NCI-H1417 (cell line): ENCODE data around the gene TFEB.

ENCODE experiments used
- DNase-seq, 3 experiments: peaks; one replicate each; lab custom pipeline; 2025; lab: John Stamatoyannopoulos, UW

TFEB gene

DNA sequence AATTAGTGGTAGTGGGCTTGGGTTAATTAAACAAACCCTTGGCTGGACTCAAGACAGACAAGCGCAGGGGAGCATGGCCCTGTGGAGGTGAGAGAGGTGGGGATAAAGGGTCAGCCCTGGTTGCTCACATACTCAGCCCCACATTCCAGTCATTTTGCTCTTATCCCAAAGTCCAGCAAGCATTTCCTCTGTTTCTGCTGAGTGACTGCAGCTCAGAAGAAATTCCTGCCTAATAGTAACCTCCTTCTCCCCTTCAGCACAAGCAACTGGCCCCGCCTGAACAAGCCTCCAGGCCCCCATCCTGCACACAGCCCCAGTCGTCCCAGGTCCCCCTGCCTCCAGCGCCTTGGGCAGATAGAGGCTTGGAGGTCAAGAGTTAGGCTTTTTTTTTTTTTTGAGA, 3.6 kb upstream of the TFEB start:
- no peak for DNase-seq

DNA sequence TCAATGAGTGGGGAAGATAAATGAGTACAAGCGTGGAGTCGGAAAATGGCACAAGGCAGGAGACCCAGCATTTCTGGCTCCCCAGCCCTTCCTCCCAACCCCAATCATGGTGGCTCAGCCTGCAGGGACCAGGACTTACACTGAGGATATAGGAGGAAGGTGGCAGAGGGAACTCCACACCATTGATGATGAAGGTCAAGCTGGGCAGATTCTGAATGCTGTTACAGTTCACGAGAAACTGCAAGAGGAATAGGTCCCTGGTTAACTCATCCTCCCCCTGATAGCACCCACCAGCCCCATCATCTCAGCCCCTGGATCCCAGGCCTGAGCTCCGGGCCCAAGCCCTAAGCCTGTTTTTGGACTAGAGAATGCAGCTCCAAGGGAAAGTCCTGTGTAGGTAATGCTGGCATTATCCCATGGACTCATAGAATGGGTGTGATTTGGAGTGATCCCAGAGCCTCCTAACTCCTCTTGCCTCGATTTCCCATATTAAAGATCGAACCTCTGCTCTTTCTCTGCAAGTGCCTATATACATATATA, 2.3 kb upstream of the TFEB start:
- no peak for DNase-seq

DNA sequence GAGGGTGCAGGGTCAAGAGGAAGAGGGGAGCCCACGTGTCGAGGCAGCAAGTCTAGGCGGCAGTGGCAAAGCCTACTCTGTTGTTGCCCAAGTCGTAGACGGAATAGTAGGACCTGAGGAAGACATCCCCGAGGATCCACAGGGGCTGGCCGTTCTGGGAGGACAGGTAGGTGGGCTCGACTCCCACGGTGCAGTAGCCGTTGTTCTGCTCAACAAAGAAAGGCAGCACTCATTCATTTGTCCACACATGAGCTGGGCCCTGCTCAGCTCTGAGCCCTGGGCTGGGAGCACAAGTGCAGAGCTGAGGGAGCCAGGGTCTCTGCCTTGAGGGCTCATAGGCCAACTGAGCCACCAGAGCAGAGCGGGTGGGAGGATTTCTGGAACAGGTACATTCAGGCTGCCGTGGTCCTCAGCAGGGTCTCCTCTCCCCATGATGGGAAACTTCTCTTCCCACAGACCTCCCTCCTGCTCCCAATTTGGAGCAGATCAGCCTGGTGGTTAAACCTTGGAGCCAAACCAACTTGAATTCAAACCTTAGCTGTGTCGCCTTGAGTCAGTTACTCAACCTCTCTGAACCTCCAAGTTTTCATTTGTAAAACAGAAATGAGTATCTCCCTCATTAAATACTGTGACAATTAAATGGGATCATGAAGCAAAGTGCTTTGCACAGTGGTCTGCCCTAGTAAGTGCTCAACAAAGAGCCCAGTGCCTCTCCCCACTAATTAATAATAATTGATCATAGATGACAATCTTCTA, 1.6 kb upstream of the TFEB start:
- no peak for DNase-seq

DNA sequence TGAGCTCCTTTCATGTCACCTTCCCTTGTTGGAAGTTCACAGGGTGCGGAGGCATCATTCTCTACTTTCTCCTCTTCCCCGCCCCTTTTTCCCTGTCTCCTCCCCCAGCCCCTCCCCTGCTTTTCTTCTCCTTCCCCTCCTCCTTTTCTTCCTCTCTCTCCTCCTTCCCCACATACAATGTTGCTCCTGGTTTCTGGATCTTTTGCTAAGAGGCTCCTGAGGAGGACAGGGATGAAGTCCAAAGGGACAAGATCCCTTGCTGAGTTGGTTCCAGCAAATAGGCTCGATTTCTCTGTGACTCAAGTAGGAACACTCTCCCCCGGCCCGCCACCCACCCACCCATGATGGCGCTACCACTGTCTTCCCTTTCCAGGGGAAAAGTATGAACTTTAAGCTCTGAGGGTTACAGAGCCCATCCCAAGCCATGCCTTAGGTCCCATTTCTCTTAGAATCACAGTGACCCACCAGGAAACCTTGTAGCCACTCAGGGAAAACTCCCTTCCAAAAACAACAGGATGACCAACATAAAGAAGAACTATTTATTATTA, 852 bp upstream of the TFEB start:
- no peak for DNase-seq

DNA sequence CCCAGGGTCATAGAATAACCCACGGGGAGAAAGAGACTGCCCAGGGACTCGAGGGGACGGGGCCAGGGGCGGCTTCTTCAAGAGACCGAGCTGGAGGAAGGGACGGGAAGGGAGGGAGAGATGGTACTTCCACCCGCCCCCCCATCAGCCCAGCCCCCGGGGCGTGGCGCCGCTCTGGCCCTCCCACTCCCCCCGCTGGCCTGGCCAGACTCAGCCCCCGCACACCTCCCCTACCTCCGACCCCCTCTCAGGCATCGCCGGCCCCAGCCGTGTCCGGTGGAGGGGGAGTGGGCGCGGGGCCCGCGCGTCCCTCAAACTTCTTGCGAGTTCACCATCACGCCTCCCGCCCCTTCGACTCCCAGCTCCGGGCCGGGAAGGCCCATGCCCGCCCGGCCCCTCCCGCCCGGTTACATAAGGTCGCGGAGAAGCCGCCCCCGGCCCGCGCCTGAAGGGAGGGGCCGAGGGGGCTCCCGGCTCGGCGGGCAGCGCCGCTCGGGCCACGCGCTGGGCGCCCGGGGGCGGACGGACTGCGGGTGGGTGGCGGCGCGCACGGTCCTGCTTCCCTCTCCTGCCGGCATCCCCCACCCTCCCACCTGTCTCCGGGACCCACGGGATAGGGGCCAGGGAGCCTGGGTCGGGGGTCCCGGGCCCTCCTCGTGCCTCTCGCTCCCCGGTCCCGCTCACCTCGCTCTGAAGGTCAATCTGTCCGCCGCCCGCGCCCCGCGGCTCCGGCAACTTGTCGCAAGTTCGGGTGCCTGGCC, 562 bp downstream of the TFEB start:
- DNase-seq, result peak; percentile 57 to 81 (median 76)

DNA sequence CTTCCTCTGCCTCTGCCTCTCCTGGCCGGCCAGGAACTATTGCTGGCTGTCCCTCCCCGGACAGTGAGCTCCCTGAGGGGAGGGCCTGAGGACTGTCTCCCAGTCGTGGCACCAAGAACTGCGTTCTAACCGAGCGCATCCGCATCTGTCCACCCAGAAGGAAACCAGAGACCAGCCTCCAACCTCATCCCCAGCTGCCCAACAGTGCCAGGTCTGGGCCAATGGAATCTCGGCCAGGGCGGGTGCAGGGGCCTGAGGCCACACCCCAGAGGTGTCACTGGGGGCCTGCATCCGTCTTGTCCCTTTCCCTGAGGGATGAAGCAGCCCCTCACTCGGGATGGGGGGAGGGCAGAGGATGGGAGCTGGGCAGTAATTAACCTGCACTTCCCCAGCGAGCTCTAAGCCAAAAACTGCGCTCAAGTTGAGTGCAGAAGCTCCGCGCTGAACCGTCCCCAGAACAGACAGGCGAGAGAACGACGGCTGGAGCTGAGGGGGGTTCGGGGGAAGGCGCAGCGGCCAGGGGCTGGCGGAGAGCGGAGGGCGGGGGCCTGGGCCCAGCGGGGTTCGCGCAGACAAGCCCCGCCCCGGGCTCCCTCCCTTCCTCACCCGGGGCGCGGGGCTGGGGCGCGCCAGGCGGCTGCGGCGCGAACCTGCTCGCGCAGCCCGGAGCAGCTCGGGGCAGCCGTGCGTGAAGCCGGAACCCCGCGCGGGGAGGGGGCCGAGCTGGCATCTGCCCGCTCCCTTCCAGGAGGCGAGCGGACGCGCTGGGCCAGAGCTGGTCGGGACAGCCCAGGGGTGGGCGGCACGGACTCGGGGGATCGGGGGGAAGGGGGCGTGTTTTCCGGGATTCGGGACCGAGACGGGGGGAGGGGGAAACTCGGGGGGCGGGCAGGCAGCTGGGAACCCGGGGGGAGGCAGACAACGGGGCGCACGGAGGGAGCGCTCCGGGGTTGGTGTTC, 1.4 kb downstream of the TFEB start:
- peak; percentile 55 to 95 (median 94) for DNase-seq

DNA sequence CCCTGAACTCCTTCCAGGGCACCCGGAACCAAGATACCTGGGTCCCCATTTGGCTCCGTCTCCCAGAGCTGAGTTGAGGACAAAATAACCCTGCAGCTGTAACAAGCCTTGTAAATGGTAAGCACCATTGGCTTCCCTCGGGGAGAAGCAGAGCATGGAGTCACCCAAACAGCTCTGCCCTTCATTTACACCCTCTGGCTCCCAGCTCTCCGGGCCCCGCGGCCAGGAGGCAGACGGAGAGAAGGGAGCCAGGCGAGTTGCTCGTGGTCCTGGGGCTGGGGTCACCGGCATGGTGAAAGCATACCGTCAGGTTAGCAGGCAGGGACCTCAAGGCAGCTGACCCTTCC, 2.1 kb downstream of the TFEB start:
- DNase-seq, result peak in 2 of 3 experiments; percentile 66 to 70

DNA sequence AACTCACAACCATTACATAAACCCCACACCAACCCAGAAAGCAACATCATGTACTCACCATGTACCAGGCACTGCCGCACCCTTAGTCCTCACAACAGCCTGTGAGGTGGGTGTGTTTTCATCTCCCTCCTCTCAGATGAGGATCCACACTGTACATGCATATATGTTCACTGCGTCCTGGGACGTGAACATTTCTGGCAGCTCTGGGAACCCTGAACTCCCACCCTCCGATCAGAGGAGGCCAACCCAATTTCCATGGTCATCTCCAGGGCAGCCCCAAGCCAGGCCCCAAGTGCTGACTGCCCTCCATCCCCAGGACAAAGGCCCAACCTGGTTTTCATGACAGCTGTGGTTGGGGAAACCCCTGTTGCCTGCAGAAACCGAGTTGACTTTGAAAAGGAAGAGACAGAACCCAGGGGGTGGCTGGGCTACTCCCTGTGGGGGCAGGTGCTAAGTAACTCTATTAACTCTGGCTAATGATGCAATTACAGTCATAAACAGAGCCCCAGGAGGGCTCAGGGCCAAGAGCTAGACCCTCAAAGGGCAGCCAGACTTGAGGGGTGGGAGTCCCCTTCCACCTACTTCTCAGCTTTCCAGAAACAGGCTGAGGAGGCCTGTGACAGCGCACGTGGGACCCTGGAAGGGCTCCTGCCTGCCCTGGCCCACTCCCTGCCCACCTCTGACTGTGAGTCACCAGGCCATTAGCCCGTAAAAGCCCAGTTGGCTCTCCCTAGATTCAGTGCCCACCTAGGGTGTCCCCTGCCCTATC, 2.6 kb downstream of the TFEB start:
- DNase-seq, result peak in 2 of 3 experiments; percentile 74 to 85

DNA sequence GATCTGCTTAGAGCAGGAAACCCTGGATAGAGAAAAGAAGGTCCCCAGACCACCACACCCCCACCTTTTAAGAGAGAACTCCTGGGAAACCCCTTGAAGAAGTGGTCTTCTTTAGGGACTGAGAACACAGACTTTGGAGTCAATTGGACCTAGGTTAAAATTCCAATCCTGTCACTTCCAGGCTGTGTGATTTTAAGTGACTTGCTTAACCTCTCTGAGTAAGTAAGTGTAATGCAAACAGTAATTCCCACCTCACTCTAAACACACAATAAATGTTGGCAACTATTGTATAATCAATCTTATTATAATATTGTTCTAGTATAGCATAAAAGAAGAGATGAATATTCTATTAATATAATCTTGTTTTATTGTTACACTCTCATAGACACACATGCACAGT, 3.3 kb downstream of the TFEB start:
- DNase-seq, result no peak

DNA sequence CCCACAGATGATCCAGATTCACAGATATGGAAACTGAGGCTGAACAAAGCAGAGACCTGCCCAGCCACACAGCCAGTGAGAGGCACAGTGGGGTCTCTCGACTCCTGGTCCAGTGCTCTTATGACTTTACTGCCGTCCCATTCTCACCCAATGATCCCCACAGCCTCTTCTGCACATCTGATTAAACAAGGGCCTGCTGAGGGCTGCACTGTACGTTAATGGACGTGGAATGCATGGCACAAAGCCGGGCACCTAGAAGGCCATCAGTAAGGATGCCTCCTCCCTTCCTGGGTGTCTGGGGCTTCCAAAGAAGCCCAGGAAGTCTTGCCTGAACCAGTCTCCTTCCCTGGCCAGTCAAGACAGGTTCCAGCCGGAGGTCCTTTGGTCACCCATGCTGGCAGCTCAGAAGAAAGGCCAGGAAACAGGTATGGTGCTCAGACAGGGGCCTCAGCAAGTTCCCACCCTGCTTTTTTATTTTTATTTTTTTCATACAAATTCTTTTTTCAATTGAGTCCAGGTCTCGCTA, 3.8 kb downstream of the TFEB start:
- DNase-seq, result no peak

DNA sequence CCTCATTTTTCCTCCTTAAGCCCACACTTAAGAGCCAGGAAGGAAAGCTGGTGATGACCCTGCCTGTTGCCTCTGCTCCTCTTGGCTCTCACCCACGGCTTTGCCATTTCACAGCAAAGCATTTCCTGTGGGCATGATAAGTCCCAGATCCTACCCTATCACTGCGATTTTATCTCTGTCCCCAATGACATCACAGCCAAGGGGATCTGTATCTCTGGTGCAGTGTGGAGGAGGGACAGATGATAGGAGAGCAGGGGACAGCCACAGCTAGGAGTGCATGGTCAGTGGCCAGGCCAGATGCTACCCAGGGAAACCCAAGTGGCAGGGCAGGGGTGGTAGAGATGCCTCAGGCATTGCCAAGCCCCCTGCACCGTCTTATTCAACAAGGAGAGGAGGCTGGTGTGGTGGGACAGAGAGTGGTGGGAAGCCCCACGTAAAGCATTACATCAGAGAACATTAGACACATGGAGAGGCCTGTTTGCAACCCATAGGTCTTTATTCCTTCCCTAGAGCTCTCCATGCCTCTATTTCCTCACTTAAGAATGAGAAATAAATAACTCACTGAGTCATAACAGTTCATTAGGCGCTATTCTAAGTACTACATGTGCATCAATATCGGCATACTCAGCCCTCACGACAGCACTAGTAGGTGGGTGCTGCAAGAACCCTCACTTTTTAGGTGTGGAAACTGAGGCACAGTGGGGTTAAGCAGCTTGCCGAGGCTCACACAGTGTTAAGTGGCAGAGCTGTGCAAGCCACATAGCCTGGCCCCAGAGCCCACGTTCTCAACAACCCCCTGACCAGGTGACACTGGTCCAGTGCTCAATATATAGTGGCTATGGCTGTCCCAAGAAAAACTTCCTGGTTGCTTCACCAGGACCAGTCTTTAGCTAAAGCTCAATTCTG, 4.6 kb downstream of the TFEB start:
- peak in 1 of 3 experiments; percentile 12 for DNase-seq

DNA sequence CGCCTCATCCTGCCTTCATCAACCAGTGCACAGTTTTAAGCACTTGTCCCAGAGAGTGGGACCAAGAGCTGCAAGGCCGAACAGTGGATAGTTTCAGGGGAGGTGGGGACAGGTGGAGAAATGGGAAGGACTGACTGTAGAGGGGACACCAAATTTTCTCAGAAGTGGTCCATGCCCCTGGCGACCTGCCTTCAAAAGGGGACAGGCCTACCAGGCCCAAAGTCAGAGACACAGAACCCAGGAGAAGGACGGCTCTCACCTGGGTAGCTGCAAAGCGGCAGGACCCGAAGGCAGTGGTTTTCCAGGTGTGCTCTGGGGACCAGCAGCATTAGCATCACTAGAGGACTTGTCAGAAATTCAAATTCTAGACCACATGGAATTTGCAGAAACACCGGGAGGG, 5.8 kb downstream of the TFEB start:
- DNase-seq, result no peak

DNA sequence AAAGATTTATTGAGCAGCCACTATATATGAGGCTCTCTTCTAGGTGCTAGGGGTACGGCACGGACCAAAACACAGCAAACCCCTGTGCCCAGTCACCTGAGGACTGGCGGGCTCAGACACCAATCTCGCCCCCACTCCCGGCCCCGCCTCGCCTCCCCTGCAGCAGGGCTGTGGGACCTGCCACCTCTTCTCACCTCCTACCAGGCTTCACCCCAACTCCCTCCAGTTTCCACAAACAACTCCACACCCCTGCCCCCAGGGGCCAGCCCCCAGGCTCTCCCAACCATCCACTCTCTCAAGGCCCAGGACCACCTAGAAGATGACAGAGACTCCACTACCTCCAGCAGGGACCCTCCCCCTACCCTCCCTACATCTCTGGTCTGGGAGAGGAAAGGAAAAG, 6.5 kb downstream of the TFEB start:
- no peak for DNase-seq

DNA sequence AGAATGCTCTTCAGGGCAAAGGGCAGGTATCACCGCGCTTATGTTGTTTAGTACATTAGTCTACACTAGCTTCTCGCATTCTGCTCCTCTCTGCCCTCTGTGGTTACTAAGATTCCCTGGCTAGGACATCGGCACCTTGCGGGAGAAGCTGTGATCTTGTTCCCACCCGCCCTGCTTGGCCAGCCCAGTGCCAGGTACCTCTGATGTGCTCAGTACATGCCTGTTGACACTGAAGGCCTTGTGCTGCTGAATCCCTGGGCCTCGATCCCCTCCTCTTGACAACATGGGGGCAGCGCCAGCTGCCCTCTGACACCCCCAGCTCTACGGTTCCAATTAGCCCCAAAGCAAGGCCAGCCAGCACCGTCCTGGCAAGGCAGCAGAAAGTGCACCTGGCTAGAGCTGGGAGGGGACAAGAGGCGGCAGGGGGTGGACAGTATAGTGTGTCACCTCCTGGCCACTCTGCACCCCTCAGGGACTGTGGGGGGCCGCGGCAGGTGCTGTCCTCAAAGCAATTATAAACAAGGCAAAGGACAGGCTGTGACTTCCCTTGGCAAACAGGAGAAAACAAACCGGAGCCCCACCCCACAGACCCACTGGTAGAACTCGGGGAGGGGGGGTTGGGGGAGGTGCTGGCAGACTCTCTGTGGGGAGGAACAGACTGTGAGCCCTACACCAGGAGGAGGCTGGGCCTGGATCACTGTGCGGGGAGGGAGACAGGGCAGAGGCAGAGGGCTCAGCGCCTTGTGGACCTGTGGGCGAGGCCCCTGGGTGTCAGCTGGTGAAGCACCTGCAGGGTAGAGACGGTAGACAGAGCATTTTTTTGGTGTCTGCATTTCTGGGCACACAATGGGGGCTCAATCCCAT, 7.1 kb downstream of the TFEB start:
- peak; percentile 42 to 99 (median 98) for DNase-seq

DNA sequence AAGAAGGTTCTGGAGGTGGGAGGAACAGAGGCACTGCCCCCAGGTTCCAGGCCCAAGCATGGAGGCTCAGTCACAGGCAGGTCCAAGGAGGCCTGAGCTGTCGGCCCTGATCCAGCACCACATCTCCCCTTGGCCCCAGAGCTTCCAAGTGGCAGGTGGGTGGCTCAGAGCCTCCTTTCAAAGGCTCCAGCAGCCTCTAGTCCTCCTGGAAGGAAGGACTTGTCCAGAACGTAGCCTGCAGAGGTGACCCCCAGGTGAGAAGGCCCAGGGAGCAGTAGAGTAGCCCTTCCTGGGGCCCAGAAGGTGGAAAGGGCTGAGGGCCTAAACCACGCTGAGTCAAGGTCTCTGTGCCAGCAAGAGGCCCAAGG, 7.7 kb downstream of the TFEB start:
- DNase-seq, result no peak

DNA sequence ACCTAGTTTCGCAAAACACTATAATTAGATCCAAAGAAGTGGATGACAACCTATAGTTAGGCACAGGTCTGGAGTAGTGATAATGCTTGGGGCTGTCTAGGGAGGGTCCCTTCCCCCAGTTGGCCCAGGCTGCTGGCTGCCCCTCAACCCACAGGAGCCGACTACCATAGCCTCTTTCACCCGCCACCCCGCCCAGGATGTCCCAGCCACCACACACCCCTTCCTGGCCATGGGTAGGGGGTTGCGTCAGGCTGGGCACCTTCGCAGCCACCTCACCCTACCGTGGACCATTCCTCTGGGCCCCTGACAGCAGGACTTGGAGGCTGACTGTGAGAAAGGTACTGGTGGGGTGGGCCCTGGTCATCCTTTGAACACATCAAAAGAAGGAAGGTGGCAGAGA, 8.5 kb downstream of the TFEB start:
- DNase-seq, result peak in 1 of 3 experiments; percentile 18

DNA sequence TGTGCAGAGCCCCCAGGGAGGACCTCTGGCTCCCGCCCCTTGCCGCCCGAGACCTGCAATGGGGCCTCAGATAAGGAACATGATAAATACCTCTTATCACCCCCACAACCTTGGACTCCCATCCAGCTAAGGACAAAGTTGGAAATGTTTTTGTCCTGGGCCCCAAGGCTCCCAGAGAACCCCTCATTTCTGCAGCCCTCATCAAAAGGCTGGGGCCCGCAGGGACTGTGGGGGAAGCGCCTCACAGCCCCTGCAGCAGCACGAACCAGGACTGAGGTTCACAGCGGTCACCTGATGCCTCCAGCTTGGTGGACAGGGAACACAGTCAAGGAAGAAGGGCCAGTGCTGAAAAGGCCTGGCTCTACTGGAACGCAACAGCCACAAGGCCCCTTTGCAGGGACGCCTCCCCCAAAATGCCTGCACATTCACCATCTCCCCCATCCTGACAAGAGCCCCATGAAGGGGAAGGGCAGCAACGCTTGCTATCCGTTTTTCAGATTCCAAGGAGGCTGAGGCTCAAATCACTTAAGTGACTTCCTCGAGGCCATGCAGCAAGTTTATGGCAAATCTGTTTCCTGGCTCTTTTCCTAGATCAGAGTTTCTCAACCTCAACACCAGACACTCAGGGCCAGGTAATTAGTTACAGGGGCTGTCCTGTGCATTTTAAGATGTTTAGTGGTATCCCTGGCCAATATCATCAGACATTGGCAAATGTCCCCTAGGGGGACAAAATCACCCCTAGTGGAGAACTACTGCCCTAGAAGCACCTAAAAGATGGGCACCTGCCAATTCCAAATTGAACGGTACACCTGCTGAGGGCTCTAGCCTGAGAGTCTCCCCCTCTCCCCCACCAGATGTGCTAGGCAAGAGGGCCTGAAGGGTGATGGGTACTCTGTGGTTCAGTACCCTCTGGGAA, 10.6 kb downstream of the TFEB start:
- DNase-seq, result no peak

DNA sequence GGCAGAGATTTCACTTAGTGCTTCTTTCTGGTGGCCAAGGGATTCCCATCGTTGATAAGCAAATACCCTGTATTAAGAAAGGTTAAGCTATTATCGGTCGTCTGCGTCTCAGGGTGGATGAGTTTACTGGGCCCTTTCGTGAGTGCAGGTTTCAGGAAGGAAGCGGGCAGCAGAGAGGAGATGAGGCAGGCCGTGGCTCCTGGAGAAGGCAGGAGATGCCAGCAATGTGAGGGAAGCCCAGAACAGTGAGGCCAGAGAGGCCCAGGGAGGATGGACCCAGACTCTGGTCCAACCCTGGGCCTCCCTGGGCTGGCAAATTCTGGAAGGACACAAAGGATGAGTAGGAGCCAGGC, 11.2 kb downstream of the TFEB start:
- DNase-seq, result no peak
